PC-3 (cell line): Measurements from ENCODE around the gene ITSN1. TPM values are rescaled to one million over a fixed set of nuclear protein-coding genes. Genes with fewer than 3 reads are reported as not detected.

Source experiments
- ATAC-seq: fragments of 200-7000 bp; cut with Tn5 transposase; 2 replicates; pipeline ENCODE4 v1.9.1; 2020; ENCODE audit warnings: mild to moderate bottlenecking, moderate library complexity
- BruUV-seq: library from RNA; stranded (reverse); fragments of 400-500 nt; replicated peaks from 2 replicates; lab custom pipeline; 2021; lab: Mats Ljungman, UMichigan
- CTCF ChIA-PET: fragments of 300-600 bp; sonication (Branson Sonifier 250); formaldehyde crosslinking; loops from one replicate; lab custom pipeline; 2022; ENCODE audit warnings: antibody characterized with exemption; lab: Charles Lee
- POLR2A ChIA-PET: fragments of 300-600 bp; sonication (Branson Sonifier 250); formaldehyde crosslinking; loops from one replicate; lab custom pipeline; 2022; ENCODE audit warnings: antibody characterized with exemption; ENCODE audit not compliant: unreplicated experiment; lab: Charles Lee
- DNase-seq: peaks from one replicate; pipeline ENCODE4 v3.0.0-alpha.2; 2015
- H2AFZ ChIP-seq: fragments of 300-600 bp; sonication (generic); 2 replicates; pipeline ENCODE4 v1.6.0; 2016; ENCODE audit warnings: antibody characterized with exemption, low read length
- H3F3A ChIP-seq: fragments of 300-600 bp; sonication (generic); one replicate; pipeline ENCODE4 v1.6.0; 2017; ENCODE audit warnings: antibody characterized with exemption, low read length, control low read depth, mild to moderate bottlenecking; ENCODE audit not compliant: unreplicated experiment
- H3K27ac ChIP-seq: fragments of 300-600 bp; sonication (generic); 2 replicates; pipeline ENCODE4 v1.5.1; 2016; ENCODE audit warnings: mild to moderate bottlenecking, low read length
- H3K27me3 ChIP-seq: fragments of 300-600 bp; sonication (generic); 2 replicates; pipeline ENCODE4 v1.6.1; 2016; ENCODE audit warnings: low read length, mixed read lengths
- H3K36me3 ChIP-seq: fragments of 300-600 bp; sonication (generic); 2 replicates; pipeline ENCODE4 v1.6.1; 2016; ENCODE audit warnings: low read depth, mixed run types, low read length, mixed read lengths
- H3K4me1 ChIP-seq: fragments of 300-600 bp; sonication (generic); 2 replicates; pipeline ENCODE4 v1.5.1; 2016; ENCODE audit warnings: low read length; ENCODE audit not compliant: insufficient read depth
- H3K4me2 ChIP-seq: fragments of 300-600 bp; sonication (generic); 2 replicates; pipeline ENCODE4 v1.6.0; 2016; ENCODE audit warnings: low read length
- H3K4me3 ChIP-seq: fragments of 300-600 bp; sonication (generic); 2 replicates; pipeline ENCODE4 v1.5.1; 2016; ENCODE audit warnings: mild to moderate bottlenecking, low read length, mixed read lengths
- H3K79me2 ChIP-seq: fragments of 300-600 bp; sonication (generic); 2 replicates; pipeline ENCODE4 v1.6.1; 2017; ENCODE audit warnings: low read length, mixed read lengths
- H3K9ac ChIP-seq: fragments of 300-600 bp; sonication (generic); 2 replicates; pipeline ENCODE4 v1.6.0; 2016; ENCODE audit warnings: mild to moderate bottlenecking, low read length
- H3K9me2 ChIP-seq: fragments of 300-600 bp; sonication (generic); replicated peaks from 2 replicates; pipeline ENCODE4 v1.6.1; 2016; ENCODE audit warnings: mixed run types, low read length, mixed read lengths
- H3K9me3 ChIP-seq: fragments of 300-600 bp; sonication (generic); 2 replicates; pipeline ENCODE4 v1.6.1; 2016; ENCODE audit warnings: low read length, mixed read lengths
- H4K20me1 ChIP-seq: fragments of 300-600 bp; sonication (generic); 2 replicates; pipeline ENCODE4 v1.6.1; 2016; ENCODE audit warnings: low read length, mixed read lengths
- EZH2 ChIP-seq: fragments of 300-600 bp; sonication (generic); IDR thresholded peaks from one replicate; pipeline ENCODE4 v1.6.1; 2017; ENCODE audit warnings: antibody characterized with exemption, mild to moderate bottlenecking, low read length; ENCODE audit not compliant: unreplicated experiment
- EZH2phosphoT487 ChIP-seq: fragments of 300-600 bp; sonication (generic); IDR thresholded peaks from 2 replicates; pipeline ENCODE4 v1.6.1; 2018; ENCODE audit warnings: mild to moderate bottlenecking, antibody characterized with exemption, low read length, borderline replicate concordance
- intact Hi-C: fragments of 100-400 bp; cut with micrococcal nuclease; formaldehyde crosslinking; loops from 2 replicates; pipeline ENCODE4 v1.9.0; 2023
- total RNA-seq: library from RNA; depleted of rRNA; stranded (reverse); fragments of >200 nt; gene quantifications from 2 replicates; pipeline ENCODE4 v1.2.3, GENCODE V29; 2014
- TF ChIP-seq, protein P1 (sequence below): fragments of 300-600 bp; sonication (generic); conservative IDR thresholded peaks from 2 replicates; pipeline ENCODE4 v1.5.1; 2017; ENCODE audit warnings: antibody characterized with exemption, low read depth, mild to moderate bottlenecking, low read length

Gene ITSN1
- total RNA-seq, 1 experiment from 2014 or later: 45.6 TPM

DNA sequence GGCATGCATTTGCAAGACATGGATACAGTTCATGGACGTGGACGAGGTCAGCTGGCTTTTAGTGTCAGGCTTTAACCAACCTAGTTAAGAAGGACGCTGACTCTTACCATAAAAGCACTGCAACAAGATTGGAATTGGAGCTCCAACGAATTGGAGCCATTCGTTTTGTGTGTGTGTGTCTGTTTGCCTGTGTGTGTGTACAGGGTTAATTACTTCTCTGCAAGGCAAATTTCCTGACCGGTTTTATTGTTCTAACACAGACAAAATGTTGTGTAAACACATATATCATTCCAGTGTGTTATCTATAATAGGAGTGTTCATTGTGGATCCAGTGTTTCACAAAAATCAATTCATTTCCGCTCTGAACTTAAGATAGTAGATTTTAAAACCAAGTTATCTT, 7.9 kb downstream of the ITSN1 start:
- Histone ChIP-seq H3K9me2 (no peaks in the 10 kb centered on the region), H3K79me2 (peaks cover 92% of the 10 kb centered on the region), H3K4me3 (no peak overlapping the region), H3K4me1 (peaks cover 9% of the 10 kb centered on the region; the same call in 1 of the 2 replicates), H4K20me1 (no peaks in the 10 kb centered on the region), H3K27me3 (no peaks in the 10 kb centered on the region), H3K9me3 (no peaks in the 10 kb centered on the region), H2AFZ (no peak overlapping the region), H3K36me3 (no peaks in the 10 kb centered on the region), H3K4me2 (no peak overlapping the region), H3K9ac (no peak overlapping the region), H3F3A (no peaks in the 10 kb centered on the region), H3K27ac (no peak overlapping the region)
- CTCF ChIA-PET: no interaction called here
- no peak for DNase-seq
- intact Hi-C loops: no loop called here
- POLR2A ChIA-PET: interaction anchor here (0.6 kb wide), 1 partner anchor 325 kb away, joined by 4 read pairs; no protein-coding TSS in a partner anchor
- ATAC-seq: no peak
- no TSS peak for BruUV-seq
- TF ChIP-seq, protein P1, sequence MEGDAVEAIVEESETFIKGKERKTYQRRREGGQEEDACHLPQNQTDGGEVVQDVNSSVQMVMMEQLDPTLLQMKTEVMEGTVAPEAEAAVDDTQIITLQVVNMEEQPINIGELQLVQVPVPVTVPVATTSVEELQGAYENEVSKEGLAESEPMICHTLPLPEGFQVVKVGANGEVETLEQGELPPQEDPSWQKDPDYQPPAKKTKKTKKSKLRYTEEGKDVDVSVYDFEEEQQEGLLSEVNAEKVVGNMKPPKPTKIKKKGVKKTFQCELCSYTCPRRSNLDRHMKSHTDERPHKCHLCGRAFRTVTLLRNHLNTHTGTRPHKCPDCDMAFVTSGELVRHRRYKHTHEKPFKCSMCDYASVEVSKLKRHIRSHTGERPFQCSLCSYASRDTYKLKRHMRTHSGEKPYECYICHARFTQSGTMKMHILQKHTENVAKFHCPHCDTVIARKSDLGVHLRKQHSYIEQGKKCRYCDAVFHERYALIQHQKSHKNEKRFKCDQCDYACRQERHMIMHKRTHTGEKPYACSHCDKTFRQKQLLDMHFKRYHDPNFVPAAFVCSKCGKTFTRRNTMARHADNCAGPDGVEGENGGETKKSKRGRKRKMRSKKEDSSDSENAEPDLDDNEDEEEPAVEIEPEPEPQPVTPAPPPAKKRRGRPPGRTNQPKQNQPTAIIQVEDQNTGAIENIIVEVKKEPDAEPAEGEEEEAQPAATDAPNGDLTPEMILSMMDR: no peak
- TF ChIP-seq EZH2phosphoT487 (no peak), EZH2 (no peak)

DNA sequence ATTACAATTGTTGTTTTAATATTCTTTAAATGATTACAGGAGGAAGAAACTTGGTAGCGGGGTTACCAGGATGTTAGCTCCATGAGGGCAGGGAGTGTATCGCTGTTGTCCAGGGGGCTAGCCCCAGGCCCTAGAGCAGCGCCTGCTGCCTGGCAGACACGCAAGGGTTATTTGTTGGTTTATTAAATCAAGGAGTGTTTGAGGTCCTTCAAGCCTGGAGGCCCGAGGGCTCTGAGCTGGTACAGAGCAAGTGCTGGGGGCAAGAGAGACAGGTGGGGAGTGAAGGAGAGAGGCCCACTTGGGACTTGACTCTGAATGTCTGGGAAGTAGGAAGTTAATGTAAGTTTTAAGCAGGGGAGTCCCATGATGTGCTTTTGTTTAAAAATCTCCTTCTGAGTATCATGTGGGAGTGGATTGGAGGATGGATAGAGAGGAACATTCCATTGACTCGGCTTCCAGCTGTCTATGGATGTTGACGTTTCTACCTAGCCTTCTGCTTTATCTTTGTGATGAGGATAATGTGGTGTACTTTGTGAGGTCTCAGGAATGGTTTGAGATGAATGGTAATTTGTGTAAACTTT, 8.7 kb downstream of the ITSN1 start:
- Histone ChIP-seq H3F3A (no peaks in the 10 kb centered on the region), H3K4me1 (peaks cover 11% of the 10 kb centered on the region), H3K27me3 (no peaks in the 10 kb centered on the region), H4K20me1 (no peaks in the 10 kb centered on the region), H3K4me2 (no peak overlapping the region), H3K9me2 (no peaks in the 10 kb centered on the region), H3K4me3 (no peak overlapping the region), H3K27ac (no peak overlapping the region), H3K79me2 (peaks cover 85% of the 10 kb centered on the region), H2AFZ (no peak overlapping the region), H3K36me3 (no peaks in the 10 kb centered on the region), H3K9ac (no peak overlapping the region), H3K9me3 (no peaks in the 10 kb centered on the region)
- no peak for DNase-seq
- ChIA-PET POLR2A (no interaction called here), CTCF (no interaction called here)
- intact Hi-C loops: no loop called here
- BruUV-seq: no TSS peak
- ATAC-seq: no peak
- TF ChIP-seq EZH2phosphoT487 (no peak), EZH2 (no peak)
- TF ChIP-seq, protein P1: no peak

DNA sequence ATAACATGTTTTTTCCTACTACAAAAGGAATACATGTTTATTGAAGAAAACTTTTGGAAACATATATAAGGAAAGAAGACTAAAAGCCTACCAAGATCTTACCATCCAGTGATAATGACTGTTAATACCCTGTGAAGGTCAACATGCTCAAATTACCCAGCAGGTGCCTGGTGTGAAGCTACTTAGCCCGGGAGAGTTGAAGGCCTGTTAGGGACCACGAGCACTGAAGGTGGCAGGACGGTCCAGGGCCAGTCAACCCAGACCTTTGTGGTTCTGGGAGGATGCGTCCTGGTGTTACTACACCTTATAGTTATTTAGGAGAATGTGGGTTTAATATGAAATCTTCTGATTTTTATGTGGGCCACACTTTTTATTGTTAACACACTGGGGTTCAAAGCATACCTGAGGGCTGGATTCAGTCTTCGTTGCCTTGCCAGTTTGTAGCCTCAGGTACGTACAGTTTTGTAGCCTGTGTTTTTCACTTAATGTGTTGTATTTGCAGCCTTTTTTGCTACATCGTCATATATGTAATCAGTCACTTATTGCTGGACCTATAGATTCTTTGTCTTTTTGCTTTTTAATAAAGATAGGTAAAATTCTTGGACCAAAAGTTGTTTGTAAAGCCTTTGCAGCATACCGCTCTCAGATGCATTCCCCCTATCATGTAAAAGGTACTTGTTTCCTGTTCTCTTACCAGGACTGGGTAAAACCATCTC, 9.8 kb downstream of the ITSN1 start:
- POLR2A ChIA-PET: no interaction called here
- no peak for ATAC-seq
- H3K36me3 ChIP-seq: no peaks in the 10 kb centered on the region
- CTCF ChIA-PET: no interaction called here
- no peak overlapping the region for H3K9ac ChIP-seq
- H3K4me2 ChIP-seq: no peak overlapping the region
- intact Hi-C loops: no loop called here
- TF ChIP-seq EZH2: no peak
- TF ChIP-seq, protein P1: no peak
- TF ChIP-seq EZH2phosphoT487: no peak
- no peaks in the 10 kb centered on the region for H3F3A ChIP-seq
- no peaks in the 10 kb centered on the region for H3K9me2 ChIP-seq
- no TSS peak for BruUV-seq
- peaks cover 16% of the 10 kb centered on the region for H3K4me1 ChIP-seq
- H3K9me3 ChIP-seq: no peaks in the 10 kb centered on the region
- DNase-seq: no peak
- H2AFZ ChIP-seq: no peak overlapping the region
- H3K27ac ChIP-seq: no peak overlapping the region
- no peaks in the 10 kb centered on the region for H4K20me1 ChIP-seq
- H3K4me3 ChIP-seq: no peak overlapping the region
- no peaks in the 10 kb centered on the region for H3K27me3 ChIP-seq
- peaks cover 81% of the 10 kb centered on the region for H3K79me2 ChIP-seq
